ENCODE results near the gene C20orf202. TPM values are rescaled to one million over a fixed set of nuclear protein-coding genes. Genes with fewer than 3 reads are reported as not detected.

Gene C20orf202
- total RNA-seq (ENCODE audit: insufficient read depth, low replicate concordance): 1.2 TPM

- DNase-seq (ENCODE audit: low spot score): no peak
Observed at GRCh38 chr20:1202762-1203504, at the start of gene C20orf202. Gene C20orf202, plus strand, starts transcription at chr20:1203454. Its CDS starts 132 bp downstream, at chr20:1203586.

GRCh38 chr20:1154226-1154625 lies 49.0 kb upstream of the C20orf202 start:
- no peak for DNase-seq (ENCODE audit: low spot score)

GRCh38 chr20:1154691-1155090 lies 48.6 kb upstream of the C20orf202 start:
- DNase-seq (ENCODE audit: low spot score): no peak

- no peak for DNase-seq (ENCODE audit: low spot score)
Observed at GRCh38 chr20:1155342-1155741, 47.9 kb upstream of the C20orf202 start.

GRCh38 chr20:1160496-1160895 lies 42.8 kb upstream of the C20orf202 start:
- no peak for DNase-seq (ENCODE audit: low spot score)

GRCh38 chr20:1160991-1161390 lies 42.3 kb upstream of the C20orf202 start:
- no peak for DNase-seq (ENCODE audit: low spot score)

- no peak for DNase-seq (ENCODE audit: low spot score)
Observed at GRCh38 chr20:1163105-1163504, 40.1 kb upstream of the C20orf202 start.

GRCh38 chr20:1163653-1164052 lies 39.6 kb upstream of the C20orf202 start:
- no peak for DNase-seq (ENCODE audit: low spot score)

GRCh38 chr20:1164871-1165270 lies 38.4 kb upstream of the C20orf202 start:
- DNase-seq (ENCODE audit: low spot score): no peak

GRCh38 chr20:1165521-1165920 lies 37.7 kb upstream of the C20orf202 start:
- DNase-seq (ENCODE audit: low spot score): no peak

GRCh38 chr20:1165941-1166340 lies 37.3 kb upstream of the C20orf202 start:
- no peak for DNase-seq (ENCODE audit: low spot score)

GRCh38 chr20:1166948-1167720 lies 36.1 kb upstream of the C20orf202 start:
- no peak for DNase-seq (ENCODE audit: low spot score)

- DNase-seq (ENCODE audit: low spot score): no peak
Observed at GRCh38 chr20:1169224-1169623, 34.0 kb upstream of the C20orf202 start.

GRCh38 chr20:1171461-1172093 lies 31.7 kb upstream of the C20orf202 start:
- peak; percentile 32 for DNase-seq (ENCODE audit: low spot score)

- no peak for DNase-seq (ENCODE audit: low spot score)
Observed at GRCh38 chr20:1173698-1174097, 29.6 kb upstream of the C20orf202 start.

- DNase-seq (ENCODE audit: low spot score): no peak
Observed at GRCh38 chr20:1174787-1175186, 28.5 kb upstream of the C20orf202 start.

GRCh38 chr20:1177680-1178079 lies 25.6 kb upstream of the C20orf202 start:
- DNase-seq (ENCODE audit: low spot score): no peak

GRCh38 chr20:1178103-1178502 lies 25.2 kb upstream of the C20orf202 start:
- DNase-seq (ENCODE audit: low spot score): no peak

GRCh38 chr20:1178623-1179022 lies 24.6 kb upstream of the C20orf202 start:
- no peak for DNase-seq (ENCODE audit: low spot score)

- DNase-seq (ENCODE audit: low spot score): no peak
Observed at GRCh38 chr20:1180949-1181348, 22.3 kb upstream of the C20orf202 start.

GRCh38 chr20:1182106-1182505 lies 21.1 kb upstream of the C20orf202 start:
- no peak for DNase-seq (ENCODE audit: low spot score)

GRCh38 chr20:1183153-1183552 lies 20.1 kb upstream of the C20orf202 start:
- no peak for DNase-seq (ENCODE audit: low spot score)

- no peak for DNase-seq (ENCODE audit: low spot score)
Observed at GRCh38 chr20:1184260-1184637, 19.0 kb upstream of the C20orf202 start.
